ENCODE measurements around the gene PRR16. TPM values are rescaled to one million over a fixed set of nuclear protein-coding genes. Genes with fewer than 3 reads are reported as not detected.

Gene PRR16
- total and polyA plus RNA-seq, 8 donors = 4.9 to 13.4 (median 11.4) TPM

DNA sequence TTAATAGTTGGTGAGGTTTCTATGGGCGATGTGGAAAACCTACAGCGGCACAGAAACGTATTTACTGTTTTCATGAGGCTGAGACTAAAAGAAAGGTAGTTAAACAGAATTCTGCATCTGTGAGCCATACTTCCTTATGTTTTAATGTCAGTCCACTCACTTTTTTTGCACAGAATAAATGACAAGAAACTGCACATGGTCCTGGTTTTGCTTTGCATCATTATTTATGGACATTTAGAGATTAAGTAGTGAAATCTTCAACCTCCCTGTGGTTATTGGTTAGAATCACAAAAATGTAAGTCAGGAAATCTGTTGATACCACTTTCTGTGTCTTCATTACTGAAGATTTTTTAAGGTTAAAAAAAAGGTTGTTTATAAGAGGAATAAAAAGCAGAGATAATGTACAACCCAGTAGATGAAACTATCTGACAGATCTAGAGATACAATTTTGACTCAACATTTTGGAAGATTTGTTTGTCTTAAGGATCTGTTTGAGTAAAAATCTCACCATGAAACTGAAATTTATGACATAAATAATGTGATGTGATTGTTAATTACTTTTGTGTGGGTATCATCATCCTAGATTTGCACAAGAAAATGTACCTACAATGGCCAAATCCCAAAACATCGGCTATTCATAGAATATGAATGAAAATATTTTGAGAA lies 2.4 kb downstream of the PRR16 start:
- H3K4me1 ChIP-seq = peaks cover 0 to 22% of the 10 kb centered on the region in 2 donors
- TF ChIP-seq, protein P1, sequence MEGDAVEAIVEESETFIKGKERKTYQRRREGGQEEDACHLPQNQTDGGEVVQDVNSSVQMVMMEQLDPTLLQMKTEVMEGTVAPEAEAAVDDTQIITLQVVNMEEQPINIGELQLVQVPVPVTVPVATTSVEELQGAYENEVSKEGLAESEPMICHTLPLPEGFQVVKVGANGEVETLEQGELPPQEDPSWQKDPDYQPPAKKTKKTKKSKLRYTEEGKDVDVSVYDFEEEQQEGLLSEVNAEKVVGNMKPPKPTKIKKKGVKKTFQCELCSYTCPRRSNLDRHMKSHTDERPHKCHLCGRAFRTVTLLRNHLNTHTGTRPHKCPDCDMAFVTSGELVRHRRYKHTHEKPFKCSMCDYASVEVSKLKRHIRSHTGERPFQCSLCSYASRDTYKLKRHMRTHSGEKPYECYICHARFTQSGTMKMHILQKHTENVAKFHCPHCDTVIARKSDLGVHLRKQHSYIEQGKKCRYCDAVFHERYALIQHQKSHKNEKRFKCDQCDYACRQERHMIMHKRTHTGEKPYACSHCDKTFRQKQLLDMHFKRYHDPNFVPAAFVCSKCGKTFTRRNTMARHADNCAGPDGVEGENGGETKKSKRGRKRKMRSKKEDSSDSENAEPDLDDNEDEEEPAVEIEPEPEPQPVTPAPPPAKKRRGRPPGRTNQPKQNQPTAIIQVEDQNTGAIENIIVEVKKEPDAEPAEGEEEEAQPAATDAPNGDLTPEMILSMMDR (IDR thresholded peaks at IDR 0.05) = no peak
- H3K27me3 ChIP-seq = peaks cover 4 to 39% of the 10 kb centered on the region in 2 donors
- intact Hi-C loops (cut with DNase I) = no loop called here
- H3K4me3 ChIP-seq = no peak overlapping the region
- DNase-seq = no peak
- no peaks in the 10 kb centered on the region for H3K9me3 ChIP-seq
- no peaks in the 10 kb centered on the region for H3K36me3 ChIP-seq
- no peak for ATAC-seq
- no peak overlapping the region for H3K27ac ChIP-seq

DNA sequence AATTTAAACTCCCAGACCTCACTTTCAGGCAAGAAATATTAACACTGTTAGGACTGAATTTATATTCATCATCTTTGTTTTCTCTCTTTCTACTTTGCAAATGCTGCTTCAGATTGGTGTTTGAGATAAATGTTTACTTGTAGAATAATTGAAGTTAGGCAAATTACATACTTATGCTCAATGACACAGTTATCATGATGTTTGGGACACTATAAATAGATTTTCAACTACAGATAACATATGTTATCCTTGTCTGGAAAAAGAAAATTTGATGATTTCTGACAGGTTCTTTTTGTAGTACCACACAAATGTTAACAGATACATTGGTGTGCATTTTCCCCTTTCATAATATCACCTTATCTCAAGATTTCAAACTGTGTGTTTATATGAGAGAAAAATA lies 7.9 kb downstream of the PRR16 start:
- intact Hi-C loops (cut with DNase I) = no loop called here
- ATAC-seq (no peak), DNase-seq (no peak)

DNA sequence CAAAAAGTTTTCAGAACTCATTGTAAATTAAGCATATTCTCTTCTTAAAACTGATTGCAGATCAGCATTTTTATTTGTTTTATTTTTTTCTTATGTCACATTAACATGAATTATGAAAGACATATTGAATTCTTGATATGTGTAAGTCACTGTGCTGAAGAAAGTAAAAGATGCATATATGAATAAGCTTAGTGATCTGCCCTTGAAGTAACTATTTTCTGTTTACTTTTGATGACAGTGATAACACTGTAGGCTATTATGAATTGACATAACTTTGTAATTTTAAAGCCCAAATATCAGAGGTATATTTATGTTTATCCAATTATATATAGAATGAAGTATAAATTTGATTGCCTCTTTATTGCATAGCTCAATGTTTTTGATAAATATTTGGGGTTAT lies 8.8 kb downstream of the PRR16 start:
- Histone ChIP-seq H3K36me3 (no peaks in the 10 kb centered on the region), H3K4me1 (no peaks in the 10 kb centered on the region), H3K27ac (no peak overlapping the region), H3K9me3 (no peaks in the 10 kb centered on the region), H3K4me3 (no peak overlapping the region), H3K27me3 (no peaks in the 10 kb centered on the region)
- TF ChIP-seq, protein P1 (IDR thresholded peaks at IDR 0.05) = no peak
- intact Hi-C loops (cut with DNase I) = no loop called here
- no peak for ATAC-seq
- DNase-seq = no peak

More for the DNA sequence above, 7.9 kb downstream of the PRR16 start:
- Histone ChIP-seq H3K27ac (no peak overlapping the region), H3K4me1 (no peaks in the 10 kb centered on the region), H3K4me3 (no peak overlapping the region), H3K36me3 (no peaks in the 10 kb centered on the region), H3K9me3 (no peaks in the 10 kb centered on the region), H3K27me3 (no peaks in the 10 kb centered on the region)
- TF ChIP-seq, protein P1 (IDR thresholded peaks at IDR 0.05) = no peak

DNA sequence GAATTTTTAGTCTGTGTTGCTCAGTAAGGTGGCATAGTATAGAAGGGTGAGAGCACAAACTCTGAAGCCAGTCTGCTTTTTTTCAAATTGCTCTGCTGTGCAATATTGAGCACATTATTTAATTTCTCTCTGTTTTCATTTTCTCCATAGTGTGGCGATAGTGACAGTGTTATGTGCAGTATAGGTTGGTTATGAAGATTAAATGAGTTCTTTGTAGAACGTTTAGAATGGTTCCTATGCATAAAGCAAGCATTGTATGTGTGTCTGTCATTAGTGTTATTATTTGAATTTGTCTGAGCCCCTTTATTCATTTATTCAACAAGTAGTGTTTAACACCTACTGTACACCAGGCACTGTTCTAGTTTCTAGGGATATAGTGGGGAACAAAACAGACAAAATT lies 9.2 kb downstream of the PRR16 start:
- Histone ChIP-seq H3K9me3 (no peaks in the 10 kb centered on the region), H3K4me1 (no peaks in the 10 kb centered on the region), H3K27me3 (no peaks in the 10 kb centered on the region), H3K27ac (no peak overlapping the region), H3K36me3 (no peaks in the 10 kb centered on the region), H3K4me3 (no peak overlapping the region)
- ATAC-seq = no peak
- intact Hi-C loops (cut with DNase I) = no loop called here
- DNase-seq = no peak
- TF ChIP-seq, protein P1 (IDR thresholded peaks at IDR 0.05) = no peak

DNA sequence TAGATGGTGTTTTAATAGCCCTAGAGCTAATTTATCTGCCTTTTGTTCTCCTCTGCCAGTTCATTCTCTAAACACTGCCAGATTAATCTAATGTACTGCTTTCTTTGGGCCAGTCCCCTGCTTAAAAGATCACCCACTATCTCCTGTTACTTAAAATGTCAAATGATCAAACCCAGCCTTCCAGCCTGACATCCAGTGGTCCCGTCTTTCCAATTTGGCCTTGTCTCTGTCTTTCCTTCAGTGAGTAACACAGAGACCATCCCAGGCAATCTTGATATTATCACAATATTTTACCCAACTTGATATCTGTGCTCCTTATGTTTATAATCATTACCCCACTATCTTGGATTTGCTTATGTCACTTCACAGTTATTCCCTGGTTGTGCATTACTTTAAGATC lies 12.0 kb downstream of the PRR16 start:
- H3K4me3 ChIP-seq = no peak overlapping the region
- H3K9me3 ChIP-seq = no peaks in the 10 kb centered on the region
- H3K27me3 ChIP-seq = no peaks in the 10 kb centered on the region
- ATAC-seq (no peak), DNase-seq (no peak)
- H3K27ac ChIP-seq = no peak overlapping the region
- no peaks in the 10 kb centered on the region for H3K4me1 ChIP-seq
- TF ChIP-seq, protein P1 (IDR thresholded peaks at IDR 0.05) = no peak
- intact Hi-C loops (cut with DNase I) = no loop called here
- no peaks in the 10 kb centered on the region for H3K36me3 ChIP-seq

All from left lung (tissue), 10 donors.